ENCODE results near the gene SLC8A1.

- TF ChIP-seq CTCF (IDR thresholded peaks at IDR 0.05) = no peak
- no peak for TF ChIP-seq POLR2A (IDR thresholded peaks at IDR 0.05)
- TF ChIP-seq EP300 (IDR thresholded peaks at IDR 0.05) = no peak
Measured at GRCh38 chr2:40348038-40348437, 103.9 kb downstream of the SLC8A1 start.
